Measurements from ENCODE around the gene NLRP10.
"Not testable (repeated sequence)": the region's sequence is repeated elsewhere in the genome, so short reads cannot be mapped to it uniquely, and the experiment has no call there.

NLRP10 gene

DNA sequence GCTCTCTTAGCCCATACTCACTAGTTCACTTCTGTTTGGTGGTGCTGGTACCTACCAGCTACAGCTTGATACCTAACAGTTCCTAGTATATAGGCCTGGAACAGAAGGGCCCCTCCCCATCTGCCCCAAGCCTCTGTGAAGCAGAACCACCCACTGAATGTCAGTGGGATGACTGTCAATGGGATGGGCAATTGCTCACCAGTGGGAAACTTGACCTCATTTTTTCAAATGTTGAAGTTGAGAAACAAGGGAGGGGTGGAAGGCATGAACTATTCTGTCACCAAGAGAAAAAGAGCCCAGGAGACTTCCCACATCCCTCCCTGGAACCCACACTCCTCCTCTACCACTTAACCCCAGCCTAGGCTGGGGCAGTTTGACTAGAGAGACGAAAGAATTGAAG is at the start of gene NLRP10:
Gene NLRP10, minus strand, starts transcription at position 62 of the 400 bp plus-strand sequence. CDS start 1,952 bp downstream, outside the sequence.
- no peak for DNase-seq (ENCODE audit: low spot score)

GRCh38 chr11:8013833-8014232 is 48.6 kb upstream of the NLRP10 start:
- DNase-seq (ENCODE audit: low spot score): no peak

DNA sequence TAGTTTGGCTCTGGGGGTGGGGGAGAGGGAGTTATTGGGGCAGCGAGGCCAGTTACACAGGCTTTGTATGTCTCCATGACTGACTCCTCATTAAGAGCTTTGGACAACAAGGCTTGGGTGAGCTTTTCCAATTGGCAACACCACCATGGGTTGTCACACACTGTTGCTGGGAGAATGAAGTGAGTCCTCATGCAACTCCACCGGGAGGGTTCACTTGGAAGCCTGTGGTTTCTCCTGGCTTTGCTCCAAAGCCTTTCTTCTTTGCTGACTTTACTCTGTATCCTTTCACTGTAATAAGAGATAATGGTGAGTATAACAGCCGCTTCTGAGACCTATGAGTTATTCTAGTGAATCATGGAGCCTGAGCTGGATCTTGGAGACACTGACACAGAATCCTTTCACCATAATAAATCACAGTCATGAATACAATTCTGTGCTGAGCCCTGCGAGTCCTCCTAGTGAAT is 46.8 kb upstream of the NLRP10 start:
- no peak for DNase-seq (ENCODE audit: low spot score)

- no peak for DNase-seq (ENCODE audit: low spot score)
Observed at GRCh38 chr11:8011371-8011770, 46.1 kb upstream of the NLRP10 start.

DNA sequence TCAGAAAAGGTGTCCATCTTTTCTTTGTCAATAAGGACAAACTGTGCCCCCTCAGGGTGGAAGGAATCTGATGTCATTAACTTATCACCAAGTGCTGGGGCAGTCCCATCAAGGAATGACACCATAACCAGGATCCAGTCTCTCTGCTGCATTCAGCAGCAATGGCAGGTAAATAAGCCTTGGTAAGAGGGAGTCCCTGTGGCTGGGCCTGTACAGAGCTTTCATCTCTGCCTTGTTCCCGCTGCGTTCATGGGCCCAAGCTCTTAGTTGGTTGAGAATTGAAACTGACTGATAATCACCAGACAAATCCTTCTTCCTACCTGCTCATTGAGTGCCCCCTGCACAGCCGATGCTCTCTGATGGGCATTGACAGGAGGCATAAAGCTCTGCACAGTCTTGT is 44.6 kb upstream of the NLRP10 start:
- no peak for DNase-seq (ENCODE audit: low spot score)

DNA sequence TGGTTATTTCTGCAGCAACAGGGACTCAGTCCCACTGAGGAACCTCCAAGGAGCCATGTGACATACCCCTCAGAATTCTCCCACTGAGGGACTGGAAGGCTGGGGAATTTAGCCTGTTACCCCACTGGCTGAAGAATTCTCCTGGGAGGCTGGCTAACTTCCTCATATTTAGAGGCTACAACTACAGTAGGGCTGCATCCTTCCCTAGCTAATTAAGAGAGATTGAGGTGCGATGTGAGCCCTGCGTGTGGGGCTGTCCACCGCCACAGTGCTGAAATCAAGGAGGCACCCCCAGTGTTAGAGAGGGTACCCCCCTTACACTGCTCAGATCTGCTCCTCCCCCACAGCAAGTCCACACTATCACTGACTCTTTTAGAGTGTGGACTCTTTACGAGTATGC is 43.0 kb upstream of the NLRP10 start:
- DNase-seq (ENCODE audit: low spot score): no peak

DNA sequence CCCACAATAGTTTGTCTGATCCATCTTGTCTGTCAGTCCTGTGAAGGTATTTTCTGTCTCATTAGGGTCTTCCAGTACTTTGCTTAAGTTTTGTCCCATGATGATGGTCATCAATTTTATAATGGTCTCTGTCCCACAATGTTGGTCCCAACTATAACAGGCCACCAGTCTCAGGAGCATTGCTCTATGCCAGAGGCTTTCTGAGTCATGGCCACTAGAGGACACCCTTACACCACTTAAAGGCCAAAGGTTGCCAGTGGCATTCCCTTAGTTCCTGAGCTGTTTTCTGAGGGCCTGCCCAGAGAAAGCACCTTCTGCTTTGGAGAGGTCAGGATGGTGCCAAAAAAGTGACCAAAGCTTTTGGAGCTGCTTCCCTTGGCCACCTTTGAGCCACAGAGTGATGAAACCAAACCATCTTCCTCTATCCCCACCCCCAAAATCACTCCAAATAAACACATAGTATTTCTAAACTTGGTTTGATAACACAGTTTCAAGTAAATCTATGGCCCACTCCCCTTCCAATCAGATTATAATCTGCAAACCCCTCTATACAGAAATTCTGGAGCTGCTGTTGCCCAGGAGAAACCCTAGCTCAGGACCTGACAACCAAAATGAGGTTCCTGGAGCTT is 41.2 kb upstream of the NLRP10 start:
- no peak for DNase-seq (ENCODE audit: low spot score)

- no peak for DNase-seq (ENCODE audit: low spot score)
Observed at GRCh38 chr11:8005556-8005955, 40.3 kb upstream of the NLRP10 start.

DNA sequence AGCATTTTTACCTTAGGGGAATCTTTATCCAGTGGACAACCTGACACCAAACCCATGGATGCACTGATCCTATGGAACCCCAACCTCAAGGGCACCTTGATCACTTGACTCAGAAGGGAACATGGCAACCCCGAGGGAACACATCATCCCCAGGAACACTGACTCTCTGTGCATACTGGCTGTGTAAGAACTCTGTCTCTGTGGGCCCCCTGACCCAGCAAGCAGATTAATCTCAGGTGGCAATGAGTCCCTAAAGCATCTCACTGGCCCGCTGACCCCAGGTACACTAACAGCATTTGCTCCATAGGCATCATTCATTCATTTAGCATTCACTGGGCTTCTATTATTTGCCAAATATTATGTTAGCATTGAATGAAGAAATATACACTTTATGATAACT is 38.8 kb upstream of the NLRP10 start:
- DNase-seq (ENCODE audit: low spot score): no peak

GRCh38 chr11:8003187-8003586 is 37.9 kb upstream of the NLRP10 start:
- DNase-seq (ENCODE audit: low spot score): no peak

DNA sequence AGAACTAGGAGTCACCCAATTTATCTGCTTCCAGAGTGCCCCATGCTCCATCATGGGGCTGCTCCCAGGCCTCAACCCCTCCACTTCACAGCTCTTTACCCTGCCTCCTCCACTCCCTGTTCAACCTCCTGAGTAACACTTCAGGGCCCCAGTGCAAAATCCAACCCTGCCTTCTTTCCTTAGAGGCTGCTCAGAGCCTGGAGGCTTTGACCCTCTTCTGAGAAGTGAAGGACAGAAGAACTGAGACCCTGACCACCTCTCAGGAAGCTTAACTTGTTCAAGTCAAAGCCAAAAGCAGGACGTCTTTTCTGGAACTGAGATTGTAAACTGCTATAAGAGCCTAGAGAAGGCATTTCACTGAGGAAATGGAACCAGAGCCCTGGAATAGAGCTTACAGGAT is 37.4 kb upstream of the NLRP10 start:
- DNase-seq (ENCODE audit: low spot score): no peak

GRCh38 chr11:8000390-8000789 is 35.1 kb upstream of the NLRP10 start:
- DNase-seq (ENCODE audit: low spot score): no peak

DNA sequence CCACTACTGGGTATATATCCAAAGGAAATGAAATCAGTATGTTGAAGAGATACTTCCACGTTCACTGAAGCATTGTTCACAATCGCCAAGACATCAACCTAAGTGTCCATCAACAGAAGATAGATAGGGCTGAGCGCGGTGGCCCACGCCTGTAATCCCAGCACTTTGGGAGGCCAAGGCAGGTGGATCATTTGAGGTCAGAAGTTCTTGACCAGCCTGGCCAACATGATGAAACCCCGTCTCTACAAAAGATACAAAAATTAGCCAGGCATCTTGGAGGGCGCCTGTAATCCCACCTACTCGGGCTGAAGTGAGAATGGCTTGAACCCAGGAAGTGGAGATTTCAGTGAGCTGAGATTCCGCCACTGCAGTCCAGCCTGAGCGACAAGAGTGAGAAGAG is 34.5 kb upstream of the NLRP10 start:
- no peak for DNase-seq (ENCODE audit: low spot score)

DNA sequence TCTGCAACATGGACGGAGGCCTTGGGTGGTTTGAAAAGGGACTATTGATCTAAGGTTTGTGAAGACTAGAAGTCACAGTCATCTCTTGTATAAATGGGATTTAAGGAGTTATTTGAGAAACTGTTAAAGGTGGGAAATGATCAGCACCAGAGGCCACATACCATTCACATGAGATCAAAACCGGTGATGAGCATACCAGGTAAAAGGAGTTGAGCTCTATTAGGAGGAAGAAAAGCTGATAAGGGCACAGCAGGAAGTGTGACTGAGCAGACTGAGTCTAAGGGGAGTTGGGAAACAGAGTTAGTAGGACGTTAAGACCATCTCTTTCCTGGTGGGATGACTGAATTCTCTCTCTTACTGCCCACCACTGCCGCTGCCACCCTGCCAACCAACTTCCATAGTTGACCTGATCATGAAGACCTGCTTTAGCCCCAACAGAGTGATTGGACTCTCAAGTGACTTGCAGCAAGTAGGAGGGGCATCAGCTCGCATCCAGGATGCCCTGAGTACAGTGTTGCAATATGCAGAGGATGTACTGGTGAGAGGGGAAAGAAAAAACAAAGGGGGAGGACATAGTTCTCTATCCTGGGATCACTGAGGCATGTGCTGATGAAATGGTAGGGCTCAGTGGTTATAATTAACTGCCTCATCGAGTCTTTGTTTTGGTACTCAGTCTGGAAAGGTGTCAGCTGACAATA is 29.5 kb upstream of the NLRP10 start:
- DNase-seq (ENCODE audit: low spot score): no peak

DNA sequence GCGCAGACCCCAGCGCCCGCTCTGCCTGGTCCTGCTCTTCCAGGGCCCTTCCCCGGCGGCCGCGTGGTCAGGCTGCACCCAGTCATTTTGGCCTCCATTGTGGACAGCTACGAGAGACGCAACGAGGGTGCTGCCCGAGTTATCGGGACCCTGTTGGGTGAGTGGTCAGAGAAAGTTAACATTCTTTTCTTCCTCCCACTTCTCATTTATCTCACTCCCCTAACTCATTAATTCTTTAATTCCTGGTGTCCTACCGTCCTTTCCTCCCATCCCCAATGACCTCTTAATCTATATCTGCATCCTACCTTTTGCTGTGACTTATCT is 22.3 kb upstream of the NLRP10 start:
- DNase-seq (ENCODE audit: low spot score): not testable (repeated sequence)

- peak; percentile 92 for DNase-seq (ENCODE audit: low spot score)
Observed at GRCh38 chr11:7986768-7987559, 21.7 kb upstream of the NLRP10 start, which contains the start of gene EIF3F. Gene EIF3F (plus strand): TSS chr11:7987337. CDS start chr11:7987353, 16 bp downstream.

- no peak for DNase-seq (ENCODE audit: low spot score)
Observed at GRCh38 chr11:7983832-7984590, 18.8 kb upstream of the NLRP10 start.

DNA sequence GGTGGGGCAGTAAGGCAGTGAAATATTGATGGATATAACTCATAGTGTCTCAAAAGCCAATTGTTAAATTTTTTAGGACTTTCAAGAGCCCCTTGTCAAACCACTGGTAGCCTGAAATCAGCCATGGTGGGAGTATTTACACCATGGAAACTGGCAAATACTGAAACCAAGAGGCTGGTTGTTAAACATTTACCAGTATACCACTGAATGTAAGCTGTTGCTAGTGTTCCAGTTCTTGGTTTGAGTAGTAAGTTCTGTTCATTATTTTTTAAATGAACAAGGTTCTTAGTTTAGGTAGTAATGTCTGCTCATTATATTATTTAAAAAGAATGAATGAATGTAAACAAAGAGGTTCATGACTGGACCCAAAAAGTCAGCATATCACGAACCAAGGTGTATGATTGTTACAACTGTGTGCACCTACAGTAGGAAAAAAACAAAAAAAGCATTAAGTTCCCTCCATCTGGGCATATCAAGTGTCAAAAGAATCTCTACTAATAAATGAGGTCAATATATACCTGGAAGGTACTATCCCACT is 17.4 kb upstream of the NLRP10 start:
- DNase-seq (ENCODE audit: low spot score): no peak

GRCh38 chr11:7981619-7982157 is 16.4 kb upstream of the NLRP10 start:
- no peak for DNase-seq (ENCODE audit: low spot score)

- no peak for DNase-seq (ENCODE audit: low spot score)
Observed at GRCh38 chr11:7977232-7977917, 12.1 kb upstream of the NLRP10 start.

GRCh38 chr11:7974668-7975067 is 9.4 kb upstream of the NLRP10 start:
- DNase-seq (ENCODE audit: low spot score): no peak

Measured in left forelimb (tissue), 1 donor.